PFSK-1 (cell line): ENCODE results near the gene SLC16A11.

Experiments
- POLR2AphosphoS5 ChIP-seq: IDR thresholded peaks from 2 replicates; pipeline ENCODE4 v1.6.1; 2012; ENCODE audit warnings: low read depth, mild to moderate bottlenecking, control low read depth, low read length, moderate library complexity
- REST ChIP-seq, 2 experiments: IDR thresholded peaks; 2 replicates each; pipeline versions ENCODE4 v1.6.1 to v1.8.0; 2011 to 2012; ENCODE audit warnings: low read depth in 2 of 2, low read length in 2 of 2, control low read depth in 1 of 2, inconsistent platforms in 1 of 2, mild to moderate bottlenecking in 1 of 2, moderate library complexity in 1 of 2; ENCODE audit not compliant: insufficient read depth in 1 of 2
- SIN3A ChIP-seq: IDR thresholded peaks from 2 replicates; pipeline ENCODE4 v1.6.1; 2012; ENCODE audit warnings: mild to moderate bottlenecking, low read length, moderate library complexity, borderline replicate concordance; ENCODE audit not compliant: insufficient read depth

GRCh38 chr17:7072406-7072805 lies 28.5 kb upstream of the SLC16A11 start:
- TF ChIP-seq POLR2AphosphoS5 (no peak), REST (IDR thresholded peaks at IDR 0.05; ENCODE audit: insufficient read depth in 1 of 2, low read depth in 2 of 2, low read length in 2 of 2) (no peak), SIN3A (no peak)
